HepG2 (cell line): ENCODE results near the gene PM20D1. TPM values are rescaled to one million over a fixed set of nuclear protein-coding genes. Genes with fewer than 3 reads are reported as not detected.
A peak's percentile ranks its signal among the peaks of the same experiment; 100 is the strongest.

Source experiments
- FIP1L1 ChIP-seq: fragments of 200-400 bp; formaldehyde crosslinking; IDR thresholded peaks from 2 replicates; pipeline ENCODE4 v1.6.1; 2018; ENCODE audit warnings: low read depth, mild to moderate bottlenecking, low read length, moderate library complexity, borderline replicate concordance; ENCODE audit not compliant: insufficient read depth
- HMG20A ChIP-seq: IDR thresholded peaks from 2 replicates; pipeline ENCODE4 v1.6.1; 2016; ENCODE audit warnings: borderline replicate concordance
- LCORL ChIP-seq, 2 experiments: fragments of 450-650 bp in 1 of 2; sonication (generic) in 1 of 2; formaldehyde crosslinking in 1 of 2; IDR thresholded peaks; 2 replicates each; pipeline versions ENCODE4 v1.5.0 to v1.6.1; 2017 to 2020; ENCODE audit warnings: antibody characterized with exemption in 1 of 2, missing genetic modification reagents in 1 of 2
- NFRKB ChIP-seq: fragments of 450-650 bp; IDR thresholded peaks from 2 replicates; pipeline ENCODE4 v1.6.1; 2017
- ONECUT2 ChIP-seq: sonication (generic); formaldehyde crosslinking; IDR thresholded peaks from 2 replicates; pipeline ENCODE4 v1.4.0; 2020; ENCODE audit warnings: missing genetic modification reagents
- RORA ChIP-seq: sonication (generic); formaldehyde crosslinking; IDR thresholded peaks from 2 replicates; pipeline ENCODE4 v1.5.0; 2020; ENCODE audit warnings: mild to moderate bottlenecking, missing genetic modification reagents, moderate library complexity
- SMARCC2 ChIP-seq: fragments of 450-650 bp; IDR thresholded peaks from 2 replicates; pipeline ENCODE4 v1.6.1; 2017; ENCODE audit warnings: antibody characterized with exemption, mild to moderate bottlenecking
- SRSF1 ChIP-seq: fragments of 200-400 bp; formaldehyde crosslinking; optimal IDR thresholded peaks from 2 replicates; pipeline ENCODE3; 2017; ENCODE audit warnings: mild to moderate bottlenecking, low read depth, low read length, moderate library complexity
- ZNF44 ChIP-seq: sonication (generic); formaldehyde crosslinking; IDR thresholded peaks from 2 replicates; pipeline ENCODE4 v1.5.1; 2020; ENCODE audit warnings: mild to moderate bottlenecking, missing genetic modification reagents
- ZSCAN21 ChIP-seq: sonication (generic); formaldehyde crosslinking; IDR thresholded peaks from 2 replicates; pipeline ENCODE4 v1.8.0; 2022; ENCODE audit warnings: mild to moderate bottlenecking, missing genetic modification reagents, moderate library complexity, borderline replicate concordance
- ZSCAN30 ChIP-seq: sonication (generic); formaldehyde crosslinking; IDR thresholded peaks from 2 replicates; pipeline ENCODE4 v1.5.0; 2020; ENCODE audit warnings: mild to moderate bottlenecking, missing genetic modification reagents
- polyA plus RNA-seq, 8 experiments: library from polyadenylated mRNA; depleted of rRNA in 3 of 8; stranded (reverse) in 7 of 8; unstranded in 1 of 8; fragments of >200 nt; fragmentation: Illumina TruSeq in 4 of 8; extraction: Trizol in 4 of 8; gene quantifications; 2 replicates each; pipeline versions ENCODE4 v1.2.1 to v1.2.3, GENCODE V29; 2011 to 2016; ENCODE audit warnings: low read depth in 4 of 8, missing spikeins in 1 of 8, mixed read lengths in 1 of 8; ENCODE audit not compliant: insufficient read depth in 1 of 8
- total RNA-seq, 5 experiments: library from RNA; depleted of rRNA; stranded (reverse); fragments of >200 nt; fragmentation: Illumina TruSeq; extraction: Trizol; gene quantifications; 2 replicates each; pipeline ENCODE4 v1.2.3, GENCODE V29; 2016; ENCODE audit warnings: low read depth in 1 of 5
- TF ChIP-seq, protein P1 (sequence below): sonication (generic); formaldehyde crosslinking; IDR thresholded peaks from 2 replicates; pipeline ENCODE4 v1.5.0; 2020; ENCODE audit warnings: mild to moderate bottlenecking, missing genetic modification reagents, borderline replicate concordance
- TF ChIP-seq, protein P2 (sequence below): sonication (generic); formaldehyde crosslinking; IDR thresholded peaks from 2 replicates; pipeline ENCODE4 v1.4.0; 2020; ENCODE audit warnings: mild to moderate bottlenecking, missing genetic modification reagents
- TF ChIP-seq, protein P3 (sequence below): sonication (generic); formaldehyde crosslinking; IDR thresholded peaks from 2 replicates; pipeline ENCODE4 v1.4.0; 2020; ENCODE audit warnings: mild to moderate bottlenecking, missing genetic modification reagents
- TF ChIP-seq, protein P4 (sequence below): IDR thresholded peaks from 2 replicates; pipeline ENCODE4 v1.6.1; 2016; ENCODE audit warnings: low read depth
- TF ChIP-seq, protein P5 (sequence below): sonication (generic); formaldehyde crosslinking; IDR thresholded peaks from 2 replicates; pipeline ENCODE4 v1.8.0; 2023; ENCODE audit warnings: mild to moderate bottlenecking, missing genetic modification reagents

PM20D1 gene
- total and polyA plus RNA-seq, 2 of the 13 experiments (the other 11 are each of a cell fraction or from before 2014, with no cell fraction given), result not detected

DNA sequence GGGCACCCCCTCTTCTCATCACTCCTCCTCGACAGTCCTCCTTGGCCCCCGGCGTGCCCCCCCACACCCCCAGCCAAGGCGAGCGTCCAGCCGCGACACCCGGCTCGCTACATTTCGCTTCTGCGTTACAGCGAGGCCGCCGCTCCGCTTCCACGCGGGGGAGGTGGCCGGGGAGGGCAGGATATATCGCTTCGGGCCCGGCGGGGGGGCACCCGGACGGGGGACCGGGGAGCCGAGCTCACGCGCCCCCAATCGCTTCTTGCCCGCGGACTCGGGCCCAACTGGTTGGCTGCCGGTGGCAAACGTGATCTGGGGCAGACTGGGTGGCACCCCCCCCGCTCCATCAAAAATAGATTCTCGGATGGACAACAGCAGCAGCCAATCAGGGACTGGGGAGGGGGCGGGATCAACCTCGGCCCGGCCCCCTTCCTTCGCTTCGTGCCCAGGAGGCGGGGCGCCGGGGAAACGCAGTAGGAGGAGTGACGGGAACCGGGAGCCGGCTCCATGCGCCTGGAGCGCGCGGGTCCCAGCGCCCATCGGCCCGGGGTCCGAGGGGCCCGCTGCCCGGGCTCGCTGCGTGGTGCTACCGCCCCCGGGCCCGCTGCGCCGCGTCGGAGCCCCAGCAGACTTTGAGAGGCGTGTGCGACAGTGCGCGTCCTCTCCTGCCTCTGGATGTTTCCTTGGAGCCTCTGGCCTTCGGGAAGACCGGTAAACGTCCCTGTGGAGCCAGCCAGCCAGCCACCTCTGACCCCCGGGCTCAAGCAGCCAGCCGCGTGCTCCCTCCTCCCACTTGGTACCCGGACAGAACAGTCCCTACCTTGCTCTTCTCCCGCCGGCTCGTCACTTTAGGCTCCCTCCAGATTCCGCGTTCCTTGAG lies 36.8 kb downstream of the PM20D1 start, which contains the start of gene SLC41A1 (continued):
- TF ChIP-seq, protein P1, sequence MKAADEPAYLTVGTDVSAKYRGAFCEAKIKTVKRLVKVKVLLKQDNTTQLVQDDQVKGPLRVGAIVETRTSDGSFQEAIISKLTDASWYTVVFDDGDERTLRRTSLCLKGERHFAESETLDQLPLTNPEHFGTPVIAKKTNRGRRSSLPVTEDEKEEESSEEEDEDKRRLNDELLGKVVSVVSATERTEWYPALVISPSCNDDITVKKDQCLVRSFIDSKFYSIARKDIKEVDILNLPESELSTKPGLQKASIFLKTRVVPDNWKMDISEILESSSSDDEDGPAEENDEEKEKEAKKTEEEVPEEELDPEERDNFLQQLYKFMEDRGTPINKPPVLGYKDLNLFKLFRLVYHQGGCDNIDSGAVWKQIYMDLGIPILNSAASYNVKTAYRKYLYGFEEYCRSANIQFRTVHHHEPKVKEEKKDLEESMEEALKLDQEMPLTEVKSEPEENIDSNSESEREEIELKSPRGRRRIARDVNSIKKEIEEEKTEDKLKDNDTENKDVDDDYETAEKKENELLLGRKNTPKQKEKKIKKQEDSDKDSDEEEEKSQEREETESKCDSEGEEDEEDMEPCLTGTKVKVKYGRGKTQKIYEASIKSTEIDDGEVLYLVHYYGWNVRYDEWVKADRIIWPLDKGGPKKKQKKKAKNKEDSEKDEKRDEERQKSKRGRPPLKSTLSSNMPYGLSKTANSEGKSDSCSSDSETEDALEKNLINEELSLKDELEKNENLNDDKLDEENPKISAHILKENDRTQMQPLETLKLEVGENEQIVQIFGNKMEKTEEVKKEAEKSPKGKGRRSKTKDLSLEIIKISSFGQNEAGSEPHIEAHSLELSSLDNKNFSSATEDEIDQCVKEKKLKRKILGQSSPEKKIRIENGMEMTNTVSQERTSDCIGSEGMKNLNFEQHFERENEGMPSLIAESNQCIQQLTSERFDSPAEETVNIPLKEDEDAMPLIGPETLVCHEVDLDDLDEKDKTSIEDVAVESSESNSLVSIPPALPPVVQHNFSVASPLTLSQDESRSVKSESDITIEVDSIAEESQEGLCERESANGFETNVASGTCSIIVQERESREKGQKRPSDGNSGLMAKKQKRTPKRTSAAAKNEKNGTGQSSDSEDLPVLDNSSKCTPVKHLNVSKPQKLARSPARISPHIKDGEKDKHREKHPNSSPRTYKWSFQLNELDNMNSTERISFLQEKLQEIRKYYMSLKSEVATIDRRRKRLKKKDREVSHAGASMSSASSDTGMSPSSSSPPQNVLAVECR (CRISPR knock-in tag), result peak; percentile 46; the same call in 1 of the 2 replicates
- TF ChIP-seq ZNF44 (CRISPR knock-in tag), result no peak
- TF ChIP-seq ZSCAN21, result peak; percentile 37; the same call in 1 of the 2 replicates
- TF ChIP-seq, protein P2, sequence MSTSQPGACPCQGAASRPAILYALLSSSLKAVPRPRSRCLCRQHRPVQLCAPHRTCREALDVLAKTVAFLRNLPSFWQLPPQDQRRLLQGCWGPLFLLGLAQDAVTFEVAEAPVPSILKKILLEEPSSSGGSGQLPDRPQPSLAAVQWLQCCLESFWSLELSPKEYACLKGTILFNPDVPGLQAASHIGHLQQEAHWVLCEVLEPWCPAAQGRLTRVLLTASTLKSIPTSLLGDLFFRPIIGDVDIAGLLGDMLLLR (CRISPR knock-in tag), result no peak
- TF ChIP-seq ZSCAN30 (CRISPR knock-in tag), result no peak
- TF ChIP-seq, protein P3, sequence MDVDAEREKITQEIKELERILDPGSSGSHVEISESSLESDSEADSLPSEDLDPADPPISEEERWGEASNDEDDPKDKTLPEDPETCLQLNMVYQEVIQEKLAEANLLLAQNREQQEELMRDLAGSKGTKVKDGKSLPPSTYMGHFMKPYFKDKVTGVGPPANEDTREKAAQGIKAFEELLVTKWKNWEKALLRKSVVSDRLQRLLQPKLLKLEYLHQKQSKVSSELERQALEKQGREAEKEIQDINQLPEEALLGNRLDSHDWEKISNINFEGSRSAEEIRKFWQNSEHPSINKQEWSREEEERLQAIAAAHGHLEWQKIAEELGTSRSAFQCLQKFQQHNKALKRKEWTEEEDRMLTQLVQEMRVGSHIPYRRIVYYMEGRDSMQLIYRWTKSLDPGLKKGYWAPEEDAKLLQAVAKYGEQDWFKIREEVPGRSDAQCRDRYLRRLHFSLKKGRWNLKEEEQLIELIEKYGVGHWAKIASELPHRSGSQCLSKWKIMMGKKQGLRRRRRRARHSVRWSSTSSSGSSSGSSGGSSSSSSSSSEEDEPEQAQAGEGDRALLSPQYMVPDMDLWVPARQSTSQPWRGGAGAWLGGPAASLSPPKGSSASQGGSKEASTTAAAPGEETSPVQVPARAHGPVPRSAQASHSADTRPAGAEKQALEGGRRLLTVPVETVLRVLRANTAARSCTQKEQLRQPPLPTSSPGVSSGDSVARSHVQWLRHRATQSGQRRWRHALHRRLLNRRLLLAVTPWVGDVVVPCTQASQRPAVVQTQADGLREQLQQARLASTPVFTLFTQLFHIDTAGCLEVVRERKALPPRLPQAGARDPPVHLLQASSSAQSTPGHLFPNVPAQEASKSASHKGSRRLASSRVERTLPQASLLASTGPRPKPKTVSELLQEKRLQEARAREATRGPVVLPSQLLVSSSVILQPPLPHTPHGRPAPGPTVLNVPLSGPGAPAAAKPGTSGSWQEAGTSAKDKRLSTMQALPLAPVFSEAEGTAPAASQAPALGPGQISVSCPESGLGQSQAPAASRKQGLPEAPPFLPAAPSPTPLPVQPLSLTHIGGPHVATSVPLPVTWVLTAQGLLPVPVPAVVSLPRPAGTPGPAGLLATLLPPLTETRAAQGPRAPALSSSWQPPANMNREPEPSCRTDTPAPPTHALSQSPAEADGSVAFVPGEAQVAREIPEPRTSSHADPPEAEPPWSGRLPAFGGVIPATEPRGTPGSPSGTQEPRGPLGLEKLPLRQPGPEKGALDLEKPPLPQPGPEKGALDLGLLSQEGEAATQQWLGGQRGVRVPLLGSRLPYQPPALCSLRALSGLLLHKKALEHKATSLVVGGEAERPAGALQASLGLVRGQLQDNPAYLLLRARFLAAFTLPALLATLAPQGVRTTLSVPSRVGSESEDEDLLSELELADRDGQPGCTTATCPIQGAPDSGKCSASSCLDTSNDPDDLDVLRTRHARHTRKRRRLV, result no peak
- TF ChIP-seq SRSF1, result peak; percentile 77
- no peak for TF ChIP-seq LCORL (IDR thresholded peaks at IDR 0.05)
- TF ChIP-seq LCORL (CRISPR knock-in tag; IDR thresholded peaks at IDR 0.05), result peak; percentile 25; the same call in 1 of the 2 replicates
- TF ChIP-seq FIP1L1, result no peak
- no peak for TF ChIP-seq NFRKB
- TF ChIP-seq SMARCC2, result no peak
- TF ChIP-seq HMG20A, result no peak
- TF ChIP-seq, protein P4, sequence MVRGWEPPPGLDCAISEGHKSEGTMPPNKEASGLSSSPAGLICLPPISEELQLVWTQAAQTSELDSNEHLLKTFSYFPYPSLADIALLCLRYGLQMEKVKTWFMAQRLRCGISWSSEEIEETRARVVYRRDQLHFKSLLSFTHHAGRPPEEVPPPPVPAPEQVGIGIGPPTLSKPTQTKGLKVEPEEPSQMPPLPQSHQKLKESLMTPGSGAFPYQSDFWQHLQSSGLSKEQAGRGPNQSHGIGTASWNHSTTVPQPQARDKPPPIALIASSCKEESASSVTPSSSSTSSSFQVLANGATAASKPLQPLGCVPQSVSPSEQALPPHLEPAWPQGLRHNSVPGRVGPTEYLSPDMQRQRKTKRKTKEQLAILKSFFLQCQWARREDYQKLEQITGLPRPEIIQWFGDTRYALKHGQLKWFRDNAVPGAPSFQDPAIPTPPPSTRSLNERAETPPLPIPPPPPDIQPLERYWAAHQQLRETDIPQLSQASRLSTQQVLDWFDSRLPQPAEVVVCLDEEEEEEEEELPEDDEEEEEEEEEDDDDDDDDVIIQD (CRISPR knock-in tag), result no peak
- TF ChIP-seq RORA (CRISPR knock-in tag), result no peak
- TF ChIP-seq, protein P5, sequence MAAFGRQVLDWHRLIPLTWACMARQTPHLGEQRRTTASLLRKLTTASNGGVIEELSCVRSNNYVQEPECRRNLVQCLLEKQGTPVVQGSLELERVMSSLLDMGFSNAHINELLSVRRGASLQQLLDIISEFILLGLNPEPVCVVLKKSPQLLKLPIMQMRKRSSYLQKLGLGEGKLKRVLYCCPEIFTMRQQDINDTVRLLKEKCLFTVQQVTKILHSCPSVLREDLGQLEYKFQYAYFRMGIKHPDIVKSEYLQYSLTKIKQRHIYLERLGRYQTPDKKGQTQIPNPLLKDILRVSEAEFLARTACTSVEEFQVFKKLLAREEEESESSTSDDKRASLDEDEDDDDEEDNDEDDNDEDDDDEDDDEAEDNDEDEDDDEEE (CRISPR knock-in tag), result no peak
- no peak for TF ChIP-seq ONECUT2 (CRISPR knock-in tag)
